Dermis microvascular lymphatic vessel endothelial cell (primary cell): Measurements from ENCODE around the gene EMC8. TPM values are rescaled to one million over a fixed set of nuclear protein-coding genes. Genes with fewer than 3 reads are reported as not detected.

Experiments used
- DNase-seq, 2 donors: peaks; one replicate each; pipeline versions ENCODE4 v3.0.0 to v3.0.0-alpha.2; 2010; ENCODE audit warnings: low read depth in 2 of 2
- total RNA-seq: library from RNA; depleted of rRNA; stranded (reverse); fragments of >200 nt; gene quantifications from 2 replicates; pipeline ENCODE4 v1.2.1, GENCODE V29; 2014

The EMC8 gene
- total RNA-seq, 1 donor from 2014 or later: 26.8 TPM

DNA sequence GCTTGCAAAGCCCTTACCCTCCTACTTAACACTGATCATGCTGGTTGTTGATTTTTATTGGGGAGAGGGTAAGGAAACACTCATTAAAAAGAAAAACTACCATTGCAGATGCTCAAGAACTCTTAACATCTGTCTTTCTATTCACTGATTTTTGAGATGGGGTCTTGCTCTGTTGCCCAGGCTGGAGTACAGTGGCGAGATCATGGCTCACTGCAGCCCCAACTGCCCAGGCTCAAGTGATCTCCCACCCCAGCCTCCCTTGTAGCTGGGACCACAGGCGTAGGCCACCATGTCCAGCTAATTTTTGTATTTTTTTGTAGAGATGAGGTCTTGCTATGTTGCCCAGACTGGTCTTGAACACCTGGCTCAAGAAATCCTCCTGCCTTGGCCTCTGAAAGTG lies 14.5 kb downstream of the EMC8 start:
- DNase-seq: no peak

DNA sequence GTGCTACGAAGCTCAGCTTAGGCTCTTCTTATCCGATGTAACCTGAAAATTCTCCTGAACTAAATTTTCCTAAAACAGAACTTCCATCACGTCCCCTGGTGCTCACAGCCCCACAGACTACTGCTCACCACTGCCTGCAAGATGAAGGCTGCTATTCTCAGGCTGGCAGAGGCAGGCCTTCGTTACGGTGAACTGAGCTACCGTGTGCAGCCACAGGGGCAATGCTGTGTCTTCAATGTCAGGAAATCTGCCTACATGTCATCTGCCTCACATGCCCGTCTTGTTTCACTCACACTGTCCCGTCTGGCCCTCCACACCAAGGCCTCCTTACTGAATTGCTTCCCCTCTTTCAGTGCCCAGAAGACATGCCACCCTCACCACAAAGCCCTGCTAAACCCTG lies 15.9 kb downstream of the EMC8 start:
- DNase-seq: no peak

DNA sequence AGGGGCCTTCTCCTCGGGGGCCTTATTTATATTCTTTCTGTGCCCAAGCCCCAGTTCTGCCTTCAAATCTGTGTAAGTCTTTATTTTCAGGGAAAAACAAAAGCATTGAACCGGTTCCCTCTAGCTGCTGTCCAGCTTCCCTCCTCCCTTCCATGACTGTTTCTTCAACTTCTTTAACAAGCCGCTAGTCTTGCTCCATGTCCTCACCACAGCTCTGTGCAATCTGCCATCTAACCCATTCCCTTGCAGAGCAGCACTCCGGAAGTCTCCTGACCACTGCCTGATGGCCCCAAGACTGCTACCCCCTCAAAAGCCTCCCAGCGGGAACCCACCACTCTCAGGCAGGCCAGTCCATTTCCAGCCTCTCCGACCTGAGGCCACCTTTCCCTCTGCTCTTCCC lies 16.9 kb downstream of the EMC8 start:
- DNase-seq: no peak

- no peak for DNase-seq
Measured at GRCh38 chr16:85781695-85782370, 17.5 kb downstream of the EMC8 start.

- no peak for DNase-seq
Measured at GRCh38 chr16:85781156-85781555, 18.2 kb downstream of the EMC8 start.

DNA sequence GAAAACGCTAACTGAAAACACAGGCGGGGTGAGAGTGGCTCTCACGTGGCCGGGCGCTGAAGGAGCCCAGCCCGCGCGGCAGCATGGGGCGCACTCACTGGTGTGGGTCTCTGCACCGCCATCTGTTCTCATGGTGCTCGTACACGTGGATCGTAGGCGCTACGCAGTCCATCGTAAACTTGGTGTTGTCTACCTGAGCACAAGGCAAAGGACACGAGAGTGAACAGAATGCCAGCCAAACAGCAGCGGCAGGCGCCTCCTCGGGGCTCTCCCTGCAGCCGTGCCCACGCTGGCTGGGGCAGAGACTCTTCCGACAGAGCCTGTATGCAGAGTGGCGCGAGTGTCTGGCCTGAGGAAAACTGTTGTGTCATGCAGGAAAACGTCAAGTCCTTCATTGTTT lies 19.1 kb downstream of the EMC8 start:
- no peak for DNase-seq

DNA sequence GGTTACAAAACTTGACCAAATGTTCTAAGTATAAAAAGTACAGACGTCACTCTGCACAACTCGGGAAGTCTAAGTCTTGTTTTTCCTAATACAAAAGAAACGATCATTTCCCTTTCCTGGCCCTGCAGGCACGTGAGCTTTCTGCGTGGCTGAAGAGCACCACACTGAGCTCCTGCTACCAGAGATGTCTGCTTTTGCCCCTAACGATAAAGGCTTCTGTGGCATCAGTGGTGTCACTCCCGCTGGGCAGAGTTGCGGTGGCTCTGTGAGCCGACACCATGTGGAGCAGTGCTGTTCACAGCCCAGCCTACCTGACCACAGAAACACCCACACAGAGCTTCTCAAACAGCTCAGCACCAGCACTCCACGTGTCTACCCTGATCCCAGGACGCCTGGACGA lies 20.5 kb downstream of the EMC8 start:
- peak; percentile 65 to 87 for DNase-seq

GRCh38 chr16:85777583-85778310 lies 21.6 kb downstream of the EMC8 start:
- DNase-seq: peak in 1 of 2 donors; percentile 44

DNA sequence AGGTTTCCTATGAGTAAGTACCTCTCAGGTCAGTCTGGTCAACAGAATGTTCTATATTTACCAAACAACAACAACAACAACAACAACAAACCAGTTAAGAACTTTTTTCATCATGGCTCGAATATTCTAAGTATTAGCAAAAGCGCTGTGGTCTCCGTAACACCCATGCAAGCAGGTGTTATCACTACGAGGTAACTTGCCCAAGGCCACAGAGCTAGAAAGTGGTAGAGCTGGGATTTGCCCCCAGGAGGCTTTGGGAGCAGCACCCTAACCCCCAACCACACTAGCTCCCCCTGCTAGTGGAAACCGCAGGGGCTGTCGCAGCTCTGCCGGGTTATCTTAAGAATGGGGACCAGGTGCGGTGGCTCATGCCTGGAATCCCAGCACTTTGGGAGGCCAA lies 24.5 kb downstream of the EMC8 start:
- DNase-seq: no peak

DNA sequence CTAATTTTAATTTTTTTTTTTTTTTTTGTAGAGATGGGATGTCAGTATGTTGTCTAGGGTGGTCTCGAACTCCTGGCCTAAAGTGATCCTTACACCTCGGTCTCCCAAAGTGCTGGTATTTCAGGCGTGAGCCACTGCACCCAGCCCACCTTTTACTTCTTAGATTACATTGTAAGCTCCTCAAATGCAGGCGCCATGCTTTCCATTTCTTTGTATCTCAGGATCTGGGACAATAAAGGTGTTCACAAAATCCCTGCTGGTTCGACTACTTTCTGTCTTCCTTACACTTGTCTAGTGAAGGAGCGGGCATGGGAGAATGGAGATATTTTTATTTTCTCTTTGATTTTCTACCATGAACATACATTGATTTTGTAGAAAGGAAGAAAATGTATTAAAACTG lies 25.2 kb downstream of the EMC8 start:
- DNase-seq: no peak

DNA sequence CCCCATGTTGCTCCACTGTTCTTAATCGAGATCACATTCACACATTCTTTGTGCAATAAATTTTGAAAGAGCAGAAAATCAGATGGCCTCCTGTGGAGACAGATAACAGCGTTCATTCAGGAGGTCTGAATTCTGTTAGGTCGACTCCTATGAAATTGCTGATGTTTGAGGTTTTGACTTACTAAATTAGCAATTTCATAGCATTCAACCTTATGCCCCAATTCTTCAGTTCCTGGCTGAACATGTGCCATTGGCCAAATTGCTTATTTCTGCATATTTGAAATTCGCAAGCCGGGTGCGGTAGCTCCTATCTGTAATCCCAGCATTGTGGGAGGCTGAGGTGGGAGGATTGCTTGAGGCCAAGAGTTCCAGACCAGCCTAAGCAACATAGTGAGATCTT lies 26.3 kb downstream of the EMC8 start:
- DNase-seq: no peak

DNA sequence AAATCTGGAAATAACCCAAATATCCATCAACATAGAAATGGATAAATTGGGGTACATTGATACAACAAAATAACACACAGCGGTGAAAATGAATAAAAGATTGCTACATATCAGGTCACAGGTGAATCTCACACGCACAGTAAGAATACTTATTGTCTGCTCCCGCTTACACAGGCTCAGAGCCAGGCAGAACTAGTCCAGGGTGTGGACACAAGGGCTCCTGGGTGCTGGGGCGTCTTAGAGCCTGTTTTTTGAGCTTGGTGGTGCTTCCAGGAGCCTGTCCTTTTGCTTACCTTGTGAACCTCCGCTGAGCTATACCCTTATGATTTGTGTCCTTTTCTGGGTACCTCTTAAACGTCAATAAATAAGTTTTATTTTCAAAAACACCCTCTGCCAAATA lies 28.6 kb downstream of the EMC8 start:
- no peak for DNase-seq

- no peak for DNase-seq
Measured at GRCh38 chr16:85768199-85768598, 31.1 kb downstream of the EMC8 start.

- peak; percentile 23 to 56 for DNase-seq
Measured at GRCh38 chr16:85767531-85767930, 31.8 kb downstream of the EMC8 start.

DNA sequence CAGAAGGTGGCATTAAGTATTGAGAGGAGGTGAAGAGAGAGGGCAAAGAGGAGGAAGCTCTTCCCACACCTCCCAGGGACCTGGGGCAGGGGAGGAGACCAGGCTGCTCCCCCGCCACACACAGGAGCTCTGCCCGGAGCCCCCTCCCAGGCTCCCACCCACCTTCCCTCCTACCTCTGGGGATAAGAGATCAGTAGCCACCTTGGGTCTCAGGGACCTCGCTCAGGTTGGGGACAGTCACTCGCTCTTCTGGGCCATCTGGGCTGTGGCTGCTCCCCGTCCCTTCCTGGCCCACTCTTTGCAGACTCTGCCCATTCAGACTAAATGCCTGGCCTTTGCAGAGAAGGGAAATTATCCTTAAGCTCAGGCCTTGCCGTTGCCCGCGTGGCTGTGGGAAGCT lies 33.6 kb downstream of the EMC8 start:
- DNase-seq: no peak

- no peak for DNase-seq
Measured at GRCh38 chr16:85765211-85765610, 34.1 kb downstream of the EMC8 start.

GRCh38 chr16:85763616-85764015 lies 35.7 kb downstream of the EMC8 start:
- no peak for DNase-seq

- no peak for DNase-seq
Measured at GRCh38 chr16:85762970-85763369, 36.4 kb downstream of the EMC8 start.

DNA sequence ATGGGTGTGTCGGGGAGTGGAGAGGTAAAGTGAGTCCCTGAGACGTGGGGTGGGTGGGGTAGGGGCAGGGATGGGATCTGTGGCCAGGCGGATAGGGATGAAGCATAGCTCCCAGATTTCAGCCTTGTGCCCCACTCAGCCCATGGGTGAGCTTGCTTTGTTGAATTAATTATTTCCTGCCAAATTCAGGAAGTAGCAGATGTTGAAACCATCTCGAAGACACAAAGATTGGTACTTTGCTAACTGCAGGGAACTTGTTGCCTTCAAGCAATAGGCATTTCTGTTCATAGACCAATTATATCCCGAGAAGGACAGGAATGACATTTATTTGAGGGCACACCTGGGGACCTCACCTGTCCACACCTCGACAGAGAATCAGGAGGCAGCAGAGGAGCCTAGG lies 37.5 kb downstream of the EMC8 start:
- no peak for DNase-seq

DNA sequence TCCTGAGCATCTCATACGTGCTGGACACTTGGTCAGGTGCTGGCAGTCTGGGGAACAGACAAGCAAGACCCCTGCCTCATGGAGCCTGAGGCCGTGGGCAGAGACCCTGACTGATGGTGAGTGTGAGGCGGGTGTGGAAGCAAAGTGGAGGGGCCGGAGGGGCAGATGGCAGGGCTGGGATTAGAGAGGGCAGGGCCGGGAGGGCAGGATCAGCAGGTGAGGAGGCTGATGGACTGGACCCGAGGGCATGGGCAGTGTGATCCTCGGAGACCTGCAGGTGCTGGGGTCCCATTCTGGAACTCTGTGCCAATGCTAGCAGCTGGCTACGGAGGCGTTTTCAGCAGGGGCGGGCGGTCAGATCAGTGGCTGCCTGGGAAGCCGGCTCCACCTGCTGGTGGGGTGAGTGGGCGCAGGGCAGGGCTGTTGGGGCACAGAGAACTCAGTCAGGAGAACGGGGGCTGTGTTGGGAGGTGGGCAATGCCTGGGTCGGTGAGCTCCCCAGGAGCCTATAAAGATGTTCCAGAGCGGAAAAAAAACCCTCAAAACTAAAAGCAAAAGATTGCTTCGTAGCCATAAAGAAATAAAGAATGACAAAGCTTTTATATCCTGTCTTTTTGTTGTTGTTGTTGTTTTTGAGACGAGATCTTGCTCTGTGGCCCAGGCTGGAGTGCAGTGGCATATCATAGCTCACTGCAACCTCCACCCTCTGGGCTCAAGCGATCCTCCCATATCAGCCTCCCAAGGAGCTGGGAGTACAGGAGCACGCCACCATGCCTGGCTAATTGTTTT lies 39.5 kb downstream of the EMC8 start:
- peak in 1 of 2 donors; percentile 21 for DNase-seq

DNA sequence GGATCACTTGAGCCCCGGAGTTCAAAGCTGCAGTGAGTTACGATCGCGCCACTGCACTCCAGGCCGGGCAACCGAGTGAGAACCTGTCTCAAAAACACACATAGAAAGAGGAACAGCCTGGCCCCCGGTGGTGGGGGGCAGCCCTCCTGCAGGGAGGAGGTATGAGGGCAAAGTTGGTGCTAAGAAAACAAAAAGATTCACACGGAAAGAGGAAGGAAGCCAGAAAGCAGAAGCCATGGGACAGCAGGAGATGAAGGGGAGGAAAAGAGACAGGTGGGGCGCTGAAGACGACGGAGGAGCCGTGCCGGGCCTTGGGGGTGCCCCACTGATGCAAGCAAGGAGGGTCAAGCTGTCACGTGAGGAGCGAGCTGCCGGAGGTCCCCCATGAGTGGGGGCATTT lies 40.2 kb downstream of the EMC8 start:
- DNase-seq: no peak

GRCh38 chr16:85757341-85757822 lies 42.0 kb downstream of the EMC8 start:
- no peak for DNase-seq
